ENCODE results near the gene CSRNP3.

DNA sequence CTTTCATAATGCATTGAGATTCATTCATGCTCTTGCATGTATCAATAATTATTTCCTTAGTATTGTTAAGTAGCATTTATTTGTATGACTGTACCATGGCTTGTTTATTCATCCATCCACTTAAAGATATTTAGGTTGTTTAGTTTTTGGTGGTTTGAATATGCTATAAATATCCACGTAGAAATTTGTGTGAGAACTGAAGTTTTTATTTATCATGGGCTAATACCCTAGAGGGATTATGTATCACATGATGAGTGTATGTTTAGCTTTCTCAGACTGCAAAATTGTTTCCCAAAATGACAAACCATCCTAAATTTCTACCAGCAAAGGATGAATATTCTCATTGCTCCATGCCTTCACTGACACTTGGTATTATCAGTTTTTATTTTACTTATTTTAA, 55.2 kb downstream of the CSRNP3 start:
- no peak for TF ChIP-seq EZH2phosphoT487 (IDR thresholded peaks at IDR 0.05; ENCODE audit: low read depth, severe bottlenecking, unreplicated experiment)
- TF ChIP-seq, protein P1, sequence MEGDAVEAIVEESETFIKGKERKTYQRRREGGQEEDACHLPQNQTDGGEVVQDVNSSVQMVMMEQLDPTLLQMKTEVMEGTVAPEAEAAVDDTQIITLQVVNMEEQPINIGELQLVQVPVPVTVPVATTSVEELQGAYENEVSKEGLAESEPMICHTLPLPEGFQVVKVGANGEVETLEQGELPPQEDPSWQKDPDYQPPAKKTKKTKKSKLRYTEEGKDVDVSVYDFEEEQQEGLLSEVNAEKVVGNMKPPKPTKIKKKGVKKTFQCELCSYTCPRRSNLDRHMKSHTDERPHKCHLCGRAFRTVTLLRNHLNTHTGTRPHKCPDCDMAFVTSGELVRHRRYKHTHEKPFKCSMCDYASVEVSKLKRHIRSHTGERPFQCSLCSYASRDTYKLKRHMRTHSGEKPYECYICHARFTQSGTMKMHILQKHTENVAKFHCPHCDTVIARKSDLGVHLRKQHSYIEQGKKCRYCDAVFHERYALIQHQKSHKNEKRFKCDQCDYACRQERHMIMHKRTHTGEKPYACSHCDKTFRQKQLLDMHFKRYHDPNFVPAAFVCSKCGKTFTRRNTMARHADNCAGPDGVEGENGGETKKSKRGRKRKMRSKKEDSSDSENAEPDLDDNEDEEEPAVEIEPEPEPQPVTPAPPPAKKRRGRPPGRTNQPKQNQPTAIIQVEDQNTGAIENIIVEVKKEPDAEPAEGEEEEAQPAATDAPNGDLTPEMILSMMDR (IDR thresholded peaks at IDR 0.05; ENCODE audit: poor library complexity), result no peak

Data from hepatocyte (in vitro differentiated cells).